ENCODE measurements around the gene ZBP1.

Gene ZBP1

GRCh38 chr20:57596358-57596757 is 23.9 kb downstream of the ZBP1 start:
- DNase-seq, result no peak

DNA sequence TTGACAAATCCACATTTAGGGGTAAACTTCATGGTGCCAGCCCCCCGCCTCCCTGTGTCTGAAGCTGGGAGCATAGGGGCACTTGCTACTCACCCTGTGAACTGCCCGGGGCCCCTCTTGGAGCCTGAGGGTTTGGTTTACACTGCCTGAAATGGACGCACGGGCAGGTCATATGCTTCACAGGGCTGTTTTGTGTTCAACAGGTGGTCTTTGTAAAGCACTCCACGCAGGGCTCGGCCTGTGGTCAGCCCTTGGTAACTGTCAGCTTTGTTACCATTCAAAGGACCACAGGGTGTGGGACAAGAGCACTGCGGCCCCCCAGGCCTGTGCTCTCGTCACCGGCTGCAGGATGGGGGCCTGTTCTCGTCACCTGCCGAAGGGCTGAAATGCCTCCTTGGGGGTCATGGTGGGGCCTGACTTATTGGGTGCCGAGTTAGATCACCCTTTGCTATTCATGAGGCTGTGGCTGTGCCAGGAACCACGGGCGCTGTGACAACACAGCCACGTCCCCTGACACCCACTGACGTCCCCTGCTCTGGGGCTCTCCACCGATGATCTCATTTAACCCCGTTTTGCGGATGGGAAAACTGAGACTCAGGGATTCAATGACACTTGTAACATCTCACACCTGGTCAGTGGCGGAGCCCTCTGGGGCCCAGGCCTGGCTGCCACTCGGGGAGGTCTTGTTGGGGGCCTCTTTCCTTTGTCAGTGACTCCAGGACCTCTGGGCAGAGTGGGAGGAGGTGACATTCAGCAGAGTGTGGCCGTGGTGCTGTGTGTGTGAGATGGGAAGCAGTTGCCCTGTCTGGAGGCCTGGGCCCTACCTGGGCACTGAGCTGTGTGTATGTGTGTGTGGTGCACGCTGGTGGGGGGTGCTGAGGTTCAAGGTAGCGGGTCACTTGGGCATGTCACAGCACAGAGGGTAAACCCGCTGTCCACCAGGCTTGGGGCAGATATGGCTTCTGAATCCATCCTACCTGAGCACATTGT is 24.9 kb downstream of the ZBP1 start:
- no peak for DNase-seq

GRCh38 chr20:57594092-57594951 is 25.9 kb downstream of the ZBP1 start:
- peak; percentile 63 for DNase-seq

DNA sequence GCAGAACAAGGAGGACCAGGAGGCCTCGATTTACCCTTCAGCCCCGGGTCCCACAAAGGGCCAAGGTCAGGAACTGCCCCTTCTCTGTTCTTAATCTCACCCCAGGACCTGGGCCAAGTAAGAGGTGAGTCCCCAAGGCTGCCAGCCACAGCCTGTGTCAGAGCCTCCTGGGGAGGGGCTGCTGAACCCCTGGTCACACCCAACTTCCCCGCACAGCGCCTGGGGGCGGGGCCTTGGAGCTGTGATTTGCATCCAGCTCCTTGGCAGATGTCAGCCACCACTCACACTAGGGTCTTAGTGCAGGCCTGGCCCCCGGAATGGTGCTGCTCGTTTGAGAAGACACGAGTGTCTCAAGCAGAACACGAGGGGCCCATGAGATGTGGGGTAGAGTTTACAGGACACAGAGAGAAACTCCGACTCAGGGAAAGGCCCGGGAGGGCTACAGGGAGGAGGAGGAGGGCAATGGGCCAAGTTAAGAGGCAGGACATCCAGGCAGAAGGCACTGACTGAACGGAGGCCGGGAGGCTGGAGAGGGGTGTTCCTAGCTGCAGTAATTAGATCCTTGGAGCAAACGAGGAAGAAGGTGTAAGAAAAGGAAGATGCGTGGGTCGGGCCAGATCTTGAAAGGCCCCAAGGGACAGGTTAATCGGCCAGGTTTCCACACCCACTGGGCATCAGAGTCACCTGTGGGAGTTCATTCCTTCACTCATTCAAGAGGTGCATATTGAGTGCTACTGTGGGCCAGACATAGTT is 26.9 kb downstream of the ZBP1 start:
- peak; percentile 17 for DNase-seq

GRCh38 chr20:57592263-57593092 is 27.7 kb downstream of the ZBP1 start:
- no peak for DNase-seq

DNA sequence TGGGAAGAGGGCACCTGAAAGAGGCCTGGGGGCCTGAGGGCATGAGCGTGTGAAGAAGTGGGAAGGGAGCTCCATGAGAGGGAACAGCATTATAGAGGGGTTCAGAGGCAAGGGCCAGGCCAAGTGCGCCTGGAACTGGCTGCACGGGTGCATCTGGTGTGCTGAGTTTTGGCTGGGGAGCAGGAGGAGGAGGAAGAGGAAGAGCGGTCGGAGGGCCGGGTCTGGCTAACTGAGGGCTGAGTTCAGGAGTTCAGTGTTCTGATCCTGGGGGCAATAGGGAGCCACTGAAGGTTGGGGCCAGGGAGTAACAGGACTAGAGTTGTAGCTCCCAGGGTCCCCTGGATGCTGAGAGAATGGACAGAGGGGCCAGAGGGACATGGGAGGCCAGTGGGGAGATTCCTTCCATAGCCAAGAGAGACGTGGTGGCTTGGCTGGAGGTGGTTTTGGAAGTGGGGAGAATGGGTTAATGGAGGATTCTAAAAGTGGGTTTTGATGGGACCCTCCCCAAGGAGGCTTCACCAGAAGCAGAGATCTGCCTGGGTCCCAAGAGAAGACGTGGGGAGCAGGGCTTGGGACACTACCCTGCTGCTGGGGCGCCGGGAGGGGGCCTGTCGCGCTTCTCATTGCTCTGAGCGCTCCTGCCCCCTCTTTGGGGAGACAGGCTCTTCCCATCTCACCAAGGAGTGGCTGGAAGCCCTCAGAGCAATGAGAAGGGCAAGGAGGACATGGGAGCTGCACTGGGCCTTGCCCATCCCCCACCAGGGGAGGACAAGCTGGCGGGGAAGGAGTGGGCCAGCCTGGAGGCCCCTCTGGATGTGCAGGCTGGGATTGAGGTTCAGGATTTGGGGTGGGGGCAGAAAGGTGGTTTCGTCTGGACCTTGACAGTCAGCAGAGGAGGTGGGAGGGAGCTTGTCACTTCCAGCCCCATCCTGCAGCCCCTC is 28.7 kb downstream of the ZBP1 start:
- no peak for DNase-seq

- DNase-seq, result no peak
These were observed 29.5 kb downstream of the ZBP1 start for GRCh38 chr20:57590485-57591288.

GRCh38 chr20:57589728-57590484 is 30.3 kb downstream of the ZBP1 start:
- no peak for DNase-seq

GRCh38 chr20:57589123-57589727 is 31.0 kb downstream of the ZBP1 start:
- no peak for DNase-seq

DNA sequence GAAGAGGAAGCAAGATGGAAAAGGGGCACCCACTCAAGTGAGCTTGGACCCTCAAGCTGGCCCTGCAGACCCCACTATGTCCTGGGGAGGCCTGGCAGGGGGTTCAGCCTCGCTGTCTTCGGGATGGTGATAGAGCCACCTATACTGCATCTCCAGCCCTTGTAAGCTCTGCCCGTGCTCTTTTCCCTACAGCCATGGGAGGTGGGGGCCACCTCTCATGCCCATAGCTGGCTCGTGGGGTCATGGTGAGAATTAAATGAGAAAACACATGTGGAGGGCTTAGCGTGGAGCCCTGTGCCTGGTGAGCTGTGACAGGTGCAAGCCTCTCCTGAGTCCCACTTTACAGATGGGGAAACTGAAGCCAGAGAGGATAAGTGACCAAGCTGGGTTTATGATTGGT is 31.6 kb downstream of the ZBP1 start:
- DNase-seq, result no peak

GRCh38 chr20:57587989-57588377 is 32.2 kb downstream of the ZBP1 start:
- no peak for DNase-seq

DNA sequence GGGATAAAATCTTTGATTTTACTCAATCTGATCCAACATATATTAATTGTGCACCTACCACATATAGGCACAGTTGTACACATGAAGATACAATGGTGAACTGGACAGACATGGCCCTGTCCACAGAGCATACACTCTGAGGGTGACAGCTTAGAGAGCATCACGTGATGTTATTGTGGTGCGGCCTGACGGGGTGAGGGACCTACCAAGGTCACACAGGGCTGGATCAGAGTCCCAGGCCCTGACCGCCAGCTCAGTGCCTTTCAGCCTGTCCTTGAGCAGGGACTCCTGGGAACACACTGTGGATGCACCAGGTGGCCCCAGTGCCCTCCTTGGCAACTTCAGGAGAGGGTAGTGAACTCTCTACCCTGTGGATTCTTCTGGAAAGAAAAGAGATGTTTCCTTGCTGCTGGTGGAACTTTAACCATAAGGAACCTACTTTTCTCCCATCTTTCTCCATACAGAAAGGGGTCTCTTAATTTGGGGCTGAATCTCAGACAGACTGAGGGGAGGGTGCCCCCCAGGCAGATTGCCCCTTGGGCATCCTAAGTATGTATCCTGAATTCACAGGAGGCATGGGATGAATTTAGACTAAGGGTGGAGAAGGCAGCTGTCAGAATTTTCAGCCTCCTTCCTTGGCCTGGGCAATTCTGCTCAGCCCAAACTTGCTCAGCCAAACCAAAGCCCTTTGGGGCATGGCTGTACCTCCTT is 32.8 kb downstream of the ZBP1 start:
- no peak for DNase-seq

DNA sequence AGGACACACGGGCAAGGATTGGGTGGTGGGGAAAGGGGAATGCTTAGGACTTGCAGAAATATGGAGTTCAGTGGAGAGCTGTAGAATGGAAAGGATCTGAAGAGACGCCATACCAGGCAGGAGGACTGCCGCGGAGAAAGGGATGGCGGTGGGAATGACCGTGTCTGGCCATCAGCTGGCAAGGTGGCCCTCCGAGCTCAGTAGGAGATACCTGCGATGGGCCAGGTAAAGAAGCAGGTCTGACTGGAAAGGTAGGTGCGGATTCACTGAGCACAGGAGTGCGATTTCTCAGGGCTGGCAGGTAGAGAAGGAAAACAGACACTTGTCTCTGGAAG is 33.3 kb downstream of the ZBP1 start:
- no peak for DNase-seq

- no peak for DNase-seq
These were observed 33.8 kb downstream of the ZBP1 start for GRCh38 chr20:57586370-57586793.

DNA sequence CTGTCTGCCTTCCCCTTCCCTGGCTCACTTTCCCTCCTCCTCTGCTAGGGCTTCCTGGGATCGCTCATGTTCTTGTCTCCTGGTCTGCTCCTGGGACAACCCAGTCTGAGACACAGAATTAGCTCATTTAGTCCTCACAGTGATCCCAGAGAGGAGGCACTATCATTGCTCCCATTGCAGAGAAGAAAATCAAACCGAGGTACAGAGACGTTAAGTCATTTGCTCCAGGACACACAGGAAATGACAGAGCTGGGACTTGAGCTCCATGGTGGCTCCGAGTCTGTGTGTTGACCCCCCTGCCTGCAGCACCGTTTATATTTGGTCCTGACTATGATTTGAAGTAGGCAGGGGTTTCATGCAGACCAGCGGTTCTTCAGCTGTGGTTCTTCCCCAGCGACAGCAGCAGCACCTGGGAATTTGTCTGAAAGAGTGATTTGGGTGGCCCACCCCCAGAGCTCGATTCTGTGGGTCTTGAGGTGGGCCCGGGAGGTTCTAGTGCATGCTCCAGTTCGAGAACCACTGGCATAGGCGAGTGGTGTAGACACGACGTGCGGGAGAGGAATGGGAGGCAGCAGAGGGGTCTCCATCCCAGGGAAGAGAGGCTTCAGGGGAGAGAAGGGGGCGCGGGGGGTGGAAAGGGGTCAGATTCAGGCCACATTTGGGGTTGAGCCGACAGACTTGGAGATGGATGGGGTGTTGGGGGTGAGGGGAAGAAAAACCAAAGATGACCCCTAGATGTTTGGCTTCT is 34.6 kb downstream of the ZBP1 start:
- DNase-seq, result no peak

DNA sequence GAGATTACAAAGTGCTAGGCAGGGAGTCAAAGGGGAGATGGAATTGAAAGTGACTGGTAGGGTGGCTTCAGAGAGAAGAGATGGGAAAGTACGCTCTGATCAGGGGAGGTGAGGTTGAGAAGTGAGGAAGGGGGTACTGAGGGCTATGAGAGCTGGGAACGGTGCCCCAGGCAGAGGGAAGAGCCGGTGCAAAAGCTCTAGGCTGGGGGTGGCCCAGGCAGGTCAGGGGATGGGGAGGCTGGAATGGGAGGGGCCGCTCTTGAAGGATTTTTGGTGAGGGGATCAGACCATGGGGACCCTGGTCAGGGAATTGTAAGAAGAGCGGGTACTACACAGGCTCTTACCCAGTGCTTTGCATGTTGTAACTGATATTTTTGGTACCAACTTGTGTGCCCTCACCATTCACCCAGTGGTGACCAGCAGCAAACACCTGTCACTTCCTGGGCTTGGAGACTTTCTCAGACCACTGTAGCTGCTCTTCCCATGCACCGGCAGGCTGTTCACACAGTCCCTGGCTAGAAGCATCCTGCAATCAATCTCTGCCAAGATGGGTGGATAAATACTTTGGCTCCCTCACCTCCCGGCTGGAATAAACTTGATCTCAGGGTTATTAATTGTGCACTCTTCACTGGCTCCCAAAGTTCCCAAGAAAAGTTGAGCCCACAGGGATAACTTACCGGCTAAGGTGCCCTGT is 35.3 kb downstream of the ZBP1 start:
- DNase-seq, result peak; percentile 17

Measured in NCI-H526 treated with DMSO at 0.1 percent for 48 hours (cell line).